HEK293 (cell line): ENCODE results near the gene NCKAP5.

Experiments
- CTCF ChIA-PET: fragments of 350-600 bp; formaldehyde crosslinking; extraction: SDS; loops from one replicate; lab custom pipeline; 2021; ENCODE audit warnings: antibody characterized with exemption; lab: Yijun Ruan, JAX
- POLR2A ChIA-PET: fragments of 300-600 bp; formaldehyde crosslinking; extraction: SDS; loops from one replicate; lab custom pipeline; 2020; ENCODE audit warnings: antibody characterized with exemption, inconsistent platforms; lab: Yijun Ruan, JAX
- H3K27ac ChIP-seq: fragments of 200-500 bp; sonication (Bioruptor generic); 2 replicates; pipeline ENCODE4 v1.5.1; 2014; ENCODE audit warnings: low read depth, low read length, control low read depth, inconsistent platforms; ENCODE audit errors: extremely low read depth
- H3K36me3 ChIP-seq, 2 experiments: fragments of 200-500 bp in 1 of 2; sonication (Bioruptor generic) in 1 of 2; 1 replicate in 1 of 2; 2 replicates in 1 of 2; pipeline ENCODE4 v1.5.1; 2014 to 2017; ENCODE audit warnings: inconsistent platforms in 2 of 2, low read length in 2 of 2; ENCODE audit not compliant: control insufficient read depth in 2 of 2, insufficient read depth in 1 of 2
- H3K4me1 ChIP-seq: fragments of 200-500 bp; sonication (Bioruptor generic); 2 replicates; pipeline ENCODE4 v1.5.1; 2014; ENCODE audit warnings: mild to moderate bottlenecking, low read length, inconsistent platforms; ENCODE audit not compliant: control insufficient read depth, insufficient read depth
- H3K4me3 ChIP-seq: 2 replicates; pipeline ENCODE4 v1.5.1; 2011; ENCODE audit warnings: low read depth, mild to moderate bottlenecking, control low read depth, low read length, moderate library complexity
- H3K9me3 ChIP-seq: fragments of 200-500 bp; sonication (Bioruptor generic); 2 replicates; pipeline ENCODE4 v1.5.1; 2014; ENCODE audit warnings: low read depth, low read length, inconsistent platforms; ENCODE audit not compliant: control insufficient read depth, insufficient read depth
- ATF2 ChIP-seq: fragments of 450-650 bp; formaldehyde crosslinking; IDR thresholded peaks from 2 replicates; pipeline ENCODE4 v1.5.1; 2016; ENCODE audit warnings: missing biosample characterization, missing genetic modification characterization, low read depth
- BCL11A ChIP-seq: fragments of 450-650 bp; formaldehyde crosslinking; IDR thresholded peaks from 2 replicates; pipeline ENCODE4 v1.5.1; 2016; ENCODE audit warnings: low read depth, missing biosample characterization, missing genetic modification characterization
- GFI1B ChIP-seq: fragments of 450-650 bp; formaldehyde crosslinking; IDR thresholded peaks from 2 replicates; pipeline ENCODE4 v1.5.1; 2016; ENCODE audit warnings: missing biosample characterization, missing genetic modification characterization
- KLF1 ChIP-seq: fragments of 450-650 bp; formaldehyde crosslinking; IDR thresholded peaks from 2 replicates; pipeline ENCODE4 v1.5.1; 2016; ENCODE audit warnings: missing biosample characterization, missing genetic modification characterization
- KLF8 ChIP-seq: fragments of 450-650 bp; formaldehyde crosslinking; IDR thresholded peaks from 2 replicates; pipeline ENCODE4 v1.5.1; 2016; ENCODE audit warnings: missing biosample characterization, missing genetic modification characterization
- SETDB1 ChIP-seq: IDR thresholded peaks from one replicate; pipeline ENCODE4 v1.6.1; 2017; ENCODE audit warnings: mild to moderate bottlenecking, low read length, moderate library complexity, mixed read lengths; ENCODE audit not compliant: insufficient read length
- TRIM28 ChIP-seq: IDR thresholded peaks from 2 replicates; pipeline ENCODE4 v1.6.1; 2011; ENCODE audit warnings: low read length, control low read depth, borderline replicate concordance
- WT1 ChIP-seq: fragments of 450-650 bp; formaldehyde crosslinking; IDR thresholded peaks from 2 replicates; pipeline ENCODE4 v1.5.1; 2016; ENCODE audit warnings: missing biosample characterization, missing genetic modification characterization
- ZNF26 ChIP-seq: fragments of 450-650 bp; formaldehyde crosslinking; IDR thresholded peaks from 2 replicates; pipeline ENCODE4 v1.5.1; 2016; ENCODE audit warnings: missing biosample characterization, missing genetic modification characterization
- ZNF274 ChIP-seq, 2 experiments: fragments of 200-500 bp in 1 of 2; fragments of 450-650 bp in 1 of 2; sonication (Bioruptor generic) in 1 of 2; formaldehyde crosslinking in 1 of 2; IDR thresholded peaks; 2 replicates each; pipeline versions ENCODE4 v1.5.1 to v1.6.1; 2014 to 2016; ENCODE audit warnings: borderline replicate concordance in 1 of 2, inconsistent platforms in 1 of 2, low read length in 1 of 2, missing biosample characterization in 1 of 2, missing genetic modification characterization in 1 of 2
- ZNF311 ChIP-seq: fragments of 450-650 bp; formaldehyde crosslinking; IDR thresholded peaks from 2 replicates; pipeline ENCODE4 v1.5.1; 2017; ENCODE audit warnings: missing biosample characterization, missing genetic modification characterization, borderline replicate concordance
- ZNF335 ChIP-seq: fragments of 450-650 bp; formaldehyde crosslinking; conservative IDR thresholded peaks from 2 replicates; pipeline ENCODE4 v1.5.1; 2016; ENCODE audit warnings: missing biosample characterization, missing genetic modification characterization
- ZNF341 ChIP-seq: fragments of 450-650 bp; formaldehyde crosslinking; IDR thresholded peaks from 2 replicates; pipeline ENCODE4; 2016; ENCODE audit warnings: low read depth, missing biosample characterization, missing genetic modification characterization
- ZNF548 ChIP-seq: fragments of 450-650 bp; formaldehyde crosslinking; IDR thresholded peaks from 2 replicates; pipeline ENCODE4 v1.5.1; 2016; ENCODE audit warnings: missing biosample characterization, missing genetic modification characterization
- ZNF843 ChIP-seq: fragments of 450-650 bp; formaldehyde crosslinking; IDR thresholded peaks from 2 replicates; pipeline ENCODE4 v1.5.1; 2016; ENCODE audit warnings: missing biosample characterization, missing genetic modification characterization
- TF ChIP-seq, protein P1 (sequence below): fragments of 450-650 bp; formaldehyde crosslinking; optimal IDR thresholded peaks from 2 replicates; pipeline ENCODE3; 2016; ENCODE audit warnings: missing biosample characterization, mild to moderate bottlenecking, missing genetic modification characterization
- TF ChIP-seq, protein P2 (sequence below): fragments of 450-650 bp; formaldehyde crosslinking; IDR thresholded peaks from 2 replicates; pipeline ENCODE4 v1.5.1; 2016; ENCODE audit warnings: missing biosample characterization, missing genetic modification characterization

Gene NCKAP5

GRCh38 chr2:133442393-133442792, 125.9 kb downstream of the NCKAP5 start:
- ChIA-PET POLR2A (no interaction called here), CTCF (no interaction called here)
- H3K9me3 ChIP-seq, result no peaks in the 10 kb centered on the region
- H3K4me3 ChIP-seq, result no peak overlapping the region
- TF ChIP-seq ZNF26 (no peak), ZNF341 (tag by site-specific recombination) (peak; percentile 18; the same call in 1 of the 2 replicates)
- H3K4me1 ChIP-seq, result peaks cover 6% of the 10 kb centered on the region
- no peaks in the 10 kb centered on the region for H3K36me3 ChIP-seq
- H3K27ac ChIP-seq, result no peak overlapping the region

DNA sequence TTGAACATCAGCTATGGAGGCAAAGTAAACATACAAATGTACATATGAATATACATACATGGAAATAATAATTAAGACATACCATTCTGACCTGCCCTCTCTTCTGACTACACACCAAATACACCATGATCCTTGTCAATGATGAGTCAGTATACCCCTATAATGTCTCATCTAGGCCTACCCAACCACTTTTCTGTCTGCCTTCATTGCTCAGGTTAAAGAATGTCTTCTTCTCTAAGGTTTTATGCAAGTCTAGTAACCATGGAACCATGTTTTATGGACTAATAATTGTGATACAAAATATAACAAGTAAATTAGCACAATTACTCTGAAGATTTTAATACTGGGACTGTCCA, 128.7 kb downstream of the NCKAP5 start:
- ChIA-PET CTCF (interaction anchor here (0.7 kb wide), 1 partner anchor 73 kb away, joined by 4 read pairs; no protein-coding TSS in a partner anchor), POLR2A (no interaction called here)
- TF ChIP-seq KLF8 (tag by site-specific recombination) (no peak), ZNF548 (tag by site-specific recombination) (no peak), ATF2 (tag by site-specific recombination) (no peak), ZNF843 (no peak), SETDB1 (no peak), KLF1 (tag by site-specific recombination) (no peak), BCL11A (tag by site-specific recombination) (no peak), ZNF335 (no peak), ZNF311 (tag by site-specific recombination) (no peak), TRIM28 (no peak), GFI1B (tag by site-specific recombination) (no peak), ZNF274 (IDR thresholded peaks at IDR 0.05; ENCODE audit: low read length) (no peak), ZNF274 (tag by site-specific recombination; IDR thresholded peaks at IDR 0.05; ENCODE audit: borderline replicate concordance) (no peak), WT1 (tag by site-specific recombination) (no peak)
- TF ChIP-seq, protein P1, sequence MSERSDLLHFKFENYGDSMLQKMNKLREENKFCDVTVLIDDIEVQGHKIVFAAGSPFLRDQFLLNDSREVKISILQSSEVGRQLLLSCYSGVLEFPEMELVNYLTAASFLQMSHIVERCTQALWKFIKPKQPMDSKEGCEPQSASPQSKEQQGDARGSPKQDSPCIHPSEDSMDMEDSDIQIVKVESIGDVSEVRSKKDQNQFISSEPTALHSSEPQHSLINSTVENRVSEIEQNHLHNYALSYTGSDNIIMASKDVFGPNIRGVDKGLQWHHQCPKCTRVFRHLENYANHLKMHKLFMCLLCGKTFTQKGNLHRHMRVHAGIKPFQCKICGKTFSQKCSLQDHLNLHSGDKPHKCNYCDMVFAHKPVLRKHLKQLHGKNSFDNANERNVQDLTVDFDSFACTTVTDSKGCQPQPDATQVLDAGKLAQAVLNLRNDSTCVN, result no peak
- TF ChIP-seq, protein P2, sequence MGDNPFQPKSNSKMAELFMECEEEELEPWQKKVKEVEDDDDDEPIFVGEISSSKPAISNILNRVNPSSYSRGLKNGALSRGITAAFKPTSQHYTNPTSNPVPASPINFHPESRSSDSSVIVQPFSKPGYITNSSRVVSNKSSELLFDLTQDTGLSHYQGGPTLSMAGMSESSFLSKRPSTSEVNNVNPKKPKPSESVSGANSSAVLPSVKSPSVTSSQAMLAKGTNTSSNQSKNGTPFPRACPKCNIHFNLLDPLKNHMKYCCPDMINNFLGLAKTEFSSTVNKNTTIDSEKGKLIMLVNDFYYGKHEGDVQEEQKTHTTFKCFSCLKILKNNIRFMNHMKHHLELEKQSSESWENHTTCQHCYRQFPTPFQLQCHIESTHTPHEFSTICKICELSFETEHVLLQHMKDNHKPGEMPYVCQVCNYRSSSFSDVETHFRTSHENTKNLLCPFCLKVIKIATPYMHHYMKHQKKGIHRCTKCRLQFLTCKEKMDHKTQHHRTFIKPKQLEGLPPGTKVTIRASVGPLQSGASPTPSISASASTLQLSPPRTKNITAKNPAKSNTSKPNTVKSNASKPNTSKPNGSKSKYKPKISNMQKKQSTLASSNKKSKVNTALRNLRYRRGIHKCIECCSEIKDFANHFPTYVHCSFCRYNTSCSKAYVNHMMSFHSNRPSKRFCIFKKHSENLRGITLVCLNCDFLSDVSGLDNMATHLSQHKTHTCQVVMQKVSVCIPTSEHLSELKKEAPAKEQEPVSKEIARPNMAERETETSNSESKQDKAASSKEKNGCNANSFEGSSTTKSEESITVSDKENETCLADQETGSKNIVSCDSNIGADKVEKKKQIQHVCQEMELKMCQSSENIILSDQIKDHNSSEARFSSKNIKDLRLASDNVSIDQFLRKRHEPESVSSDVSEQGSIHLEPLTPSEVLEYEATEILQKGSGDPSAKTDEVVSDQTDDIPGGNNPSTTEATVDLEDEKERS (tag by site-specific recombination), result no peak
- Histone ChIP-seq H3K27ac (no peak overlapping the region), H3K36me3 (no peaks in the 10 kb centered on the region), H3K4me1 (peaks cover 10% of the 10 kb centered on the region), H3K9me3 (no peaks in the 10 kb centered on the region), H3K4me3 (no peak overlapping the region)
